Activated CD4-positive, alpha-beta T cell treated with anti-CD3 and anti-CD28 coated beads for 1 hour (primary cell): ENCODE measurements around the gene RAB40A.
A peak's percentile ranks its signal among the peaks of the same experiment; 100 is the strongest.

ENCODE experiments used
- DNase-seq: peaks from one replicate; pipeline ENCODE4 v3.0.0-alpha.2; 2020

Gene RAB40A

GRCh38 chrX:103519389-103519788 is at the start of gene RAB40A:
TSS of gene RAB40A (minus strand) at chrX:103519489. CDS start at chrX:103500756, 18,733 bp downstream.
- DNase-seq: no peak

- no peak for DNase-seq
Measured at GRCh38 chrX:103565752-103566151, 46.5 kb upstream of the RAB40A start.

- no peak for DNase-seq
Measured at GRCh38 chrX:103565197-103565596, 45.9 kb upstream of the RAB40A start.

GRCh38 chrX:103562801-103563200 is 43.5 kb upstream of the RAB40A start:
- DNase-seq: no peak

GRCh38 chrX:103560256-103560655 is 41.0 kb upstream of the RAB40A start:
- DNase-seq: no peak

GRCh38 chrX:103556963-103557612 is 37.8 kb upstream of the RAB40A start:
- DNase-seq: no peak

- peak; percentile 28 for DNase-seq
Measured at GRCh38 chrX:103554687-103555424, 35.6 kb upstream of the RAB40A start.

- DNase-seq: no peak
Measured at GRCh38 chrX:103552236-103552635, 32.9 kb upstream of the RAB40A start.

GRCh38 chrX:103550415-103551051 is 31.2 kb upstream of the RAB40A start:
- no peak for DNase-seq

GRCh38 chrX:103549916-103550315 is 30.6 kb upstream of the RAB40A start:
- no peak for DNase-seq

- no peak for DNase-seq
Measured at GRCh38 chrX:103540145-103540544, 20.9 kb upstream of the RAB40A start.

GRCh38 chrX:103539695-103540094 is 20.4 kb upstream of the RAB40A start:
- DNase-seq: no peak

GRCh38 chrX:103538728-103539127 is 19.4 kb upstream of the RAB40A start:
- no peak for DNase-seq

GRCh38 chrX:103537871-103538387 is 18.6 kb upstream of the RAB40A start:
- DNase-seq: no peak

GRCh38 chrX:103536732-103537131 is 17.4 kb upstream of the RAB40A start:
- DNase-seq: no peak

- no peak for DNase-seq
Measured at GRCh38 chrX:103536071-103536470, 16.8 kb upstream of the RAB40A start.

GRCh38 chrX:103535206-103535605 is 15.9 kb upstream of the RAB40A start:
- no peak for DNase-seq

GRCh38 chrX:103533511-103534216 is 14.4 kb upstream of the RAB40A start:
- DNase-seq: peak; percentile 48

GRCh38 chrX:103531002-103531401 is 11.7 kb upstream of the RAB40A start:
- DNase-seq: no peak

GRCh38 chrX:103530545-103530944 is 11.3 kb upstream of the RAB40A start:
- no peak for DNase-seq

GRCh38 chrX:103529550-103529949 is 10.3 kb upstream of the RAB40A start:
- DNase-seq: no peak

GRCh38 chrX:103524747-103525146 is 5.5 kb upstream of the RAB40A start:
- no peak for DNase-seq

- no peak for DNase-seq
Measured at GRCh38 chrX:103523605-103524004, 4.3 kb upstream of the RAB40A start.
